Stomach (tissue), 8 donors: Measurements from ENCODE around the gene CCR5AS.
A peak's percentile ranks its signal among the peaks of the same experiment; 100 is the strongest.

Experiments used
- DNase-seq, 2 donors: peaks; one replicate each; pipeline versions ENCODE4 v3.0.0 to v3.0.0-alpha.2; 2013 to 2019
- H3K27ac ChIP-seq, 5 donors: fragments of 200-600 bp in 4 of 5; sonication (generic) in 4 of 5; one replicate each; pipeline ENCODE4 v1.5.1; 2013 to 2019; ENCODE audit warnings: mild to moderate bottlenecking in 1 of 5, moderate library complexity in 1 of 5
- H3K27me3 ChIP-seq, 3 donors: fragments of 200-600 bp; sonication (generic); one replicate each; pipeline ENCODE4 v1.5.1; 2017 to 2019; ENCODE audit warnings: mixed run types in 1 of 3
- H3K36me3 ChIP-seq, 4 donors: fragments of 200-600 bp; sonication (generic); 1 replicate in 3 of 4; 2 replicates in 1 of 4; pipeline ENCODE4 v1.5.1; 2016 to 2019
- H3K4me1 ChIP-seq, 4 donors: fragments of 200-600 bp; sonication (generic); one replicate each; pipeline ENCODE4 v1.5.1; 2016 to 2019
- H3K4me3 ChIP-seq, 4 donors: fragments of 200-600 bp; sonication (generic) in 3 of 4; one replicate each; pipeline ENCODE4 v1.5.1; 2016 to 2019; ENCODE audit warnings: mild to moderate bottlenecking in 1 of 4
- H3K9me3 ChIP-seq, 4 donors: fragments of 200-600 bp; sonication (generic); one replicate each; pipeline ENCODE4 v1.5.1; 2016 to 2019
- CTCF ChIP-seq, 7 experiments: fragments of 450-650 bp in 4 of 7; fragments of 200-600 bp in 3 of 7; sonication (generic) in 3 of 7; IDR thresholded peaks; one replicate each; pipeline ENCODE4 v1.5.1; 2016 to 2019; ENCODE audit warnings: antibody characterized with exemption in 7 of 7, control low read depth in 2 of 7, mild to moderate bottlenecking in 1 of 7
- EP300 ChIP-seq: sonication (generic); formaldehyde crosslinking; IDR thresholded peaks from one replicate; pipeline ENCODE4 v1.6.1; 2017; ENCODE audit warnings: antibody characterized with exemption
- POLR2A ChIP-seq, 4 donors: fragments of 450-650 bp; IDR thresholded peaks; one replicate each; pipeline ENCODE4 v1.6.1; 2016; ENCODE audit warnings: antibody characterized with exemption in 4 of 4, control low read depth in 2 of 4, mild to moderate bottlenecking in 1 of 4, moderate library complexity in 1 of 4
- POLR2AphosphoS5 ChIP-seq, 3 donors: sonication (generic); formaldehyde crosslinking; IDR thresholded peaks; one replicate each; pipeline ENCODE4 v1.6.1; 2016; ENCODE audit warnings: antibody characterized with exemption in 3 of 3
- WGBS, 5 donors: extraction: QIAGEN DNeasy Blood & Tissue Kit in 3 of 5; methylation state at CpG; one replicate each; pipeline versions ENCODE4 v1.1.5 to v1.1.7; 2013 to 2018; 5-methylcytosine and 5-hydroxymethylcytosine counted together
- intact Hi-C: fragments of 100-400 bp; cut with DNase I; formaldehyde crosslinking; loops from one replicate; pipeline ENCODE4 v1.15.1; 2023; ENCODE audit warnings: low total_unique reads
- donor health status: healthy with polysubstance abuse.
- donor health status: Bipolar disorder and iron deficiency.
- donor health status: healthy.

Gene CCR5AS

GRCh38 chr3:46365737-46366524 lies 40.9 kb downstream of the CCR5AS start:
- H3K36me3 ChIP-seq: no peaks in the 10 kb centered on the region
- DNase-seq: no peak
- TF ChIP-seq EP300 (no peak), POLR2AphosphoS5 (IDR thresholded peaks at IDR 0.05) (no peak), CTCF (IDR thresholded peaks at IDR 0.05) (no peak), POLR2A (IDR thresholded peaks at IDR 0.05) (no peak)
- no peaks in the 10 kb centered on the region for H3K9me3 ChIP-seq
- H3K4me3 ChIP-seq: no peak overlapping the region
- intact Hi-C loops: no loop called here
- H3K27ac ChIP-seq: no peak overlapping the region
- H3K27me3 ChIP-seq: no peaks in the 10 kb centered on the region
- WGBS, 5 donors: 87 to 98% (median 91%) methylated on average over 5 of the region's 5 CpGs
- peaks cover 0 to 13% (median 0%) of the 10 kb centered on the region in 4 donors for H3K4me1 ChIP-seq

GRCh38 chr3:46365041-46365440 lies 41.8 kb downstream of the CCR5AS start:
- H3K4me1 ChIP-seq: peaks cover 0 to 13% (median 0%) of the 10 kb centered on the region in 4 donors
- TF ChIP-seq CTCF (IDR thresholded peaks at IDR 0.05) (no peak), POLR2AphosphoS5 (IDR thresholded peaks at IDR 0.05) (no peak), POLR2A (IDR thresholded peaks at IDR 0.05) (no peak), EP300 (no peak)
- no peak for DNase-seq
- intact Hi-C loops: no loop called here
- no peaks in the 10 kb centered on the region for H3K9me3 ChIP-seq
- WGBS, 5 donors: 78 to 87% (median 86%) methylated on average over 4 of the region's 4 CpGs
- H3K4me3 ChIP-seq: no peak overlapping the region
- no peaks in the 10 kb centered on the region for H3K27me3 ChIP-seq
- no peak overlapping the region for H3K27ac ChIP-seq
- H3K36me3 ChIP-seq: no peaks in the 10 kb centered on the region

- TF ChIP-seq EP300: no peak
- TF ChIP-seq POLR2A (IDR thresholded peaks at IDR 0.05): no peak
- no peak for TF ChIP-seq CTCF (IDR thresholded peaks at IDR 0.05)
- TF ChIP-seq POLR2AphosphoS5 (IDR thresholded peaks at IDR 0.05): no peak
- H3K4me3 ChIP-seq: no peak overlapping the region
- no peaks in the 10 kb centered on the region for H3K9me3 ChIP-seq
- H3K27ac ChIP-seq: peak overlapping the region in 2 of 5 donors; percentile 22 to 47
- no peaks in the 10 kb centered on the region for H3K27me3 ChIP-seq
- peaks cover 0 to 13% (median 0%) of the 10 kb centered on the region in 4 donors for H3K4me1 ChIP-seq
- DNase-seq: no peak
- H3K36me3 ChIP-seq: no peaks in the 10 kb centered on the region
- 51 to 78% (median 74%) methylated on average over 8 of the region's 8 CpGs for WGBS, 5 donors
- intact Hi-C loops: no loop called here
Observed at GRCh38 chr3:46361408-46362283, 45.2 kb downstream of the CCR5AS start.

- 65 to 77% (median 73%) methylated on average over 6 of the region's 6 CpGs for WGBS, 5 donors
- H3K36me3 ChIP-seq: no peaks in the 10 kb centered on the region
- H3K9me3 ChIP-seq: no peaks in the 10 kb centered on the region
- DNase-seq: no peak
- intact Hi-C loops: no loop called here
- peaks cover 0 to 5% (median 0%) of the 10 kb centered on the region in 3 donors for H3K27me3 ChIP-seq
- H3K4me3 ChIP-seq: no peak overlapping the region
- peak overlapping the region in 1 of 5 donors; percentile 47 for H3K27ac ChIP-seq
- no peak for TF ChIP-seq EP300
- TF ChIP-seq POLR2A (IDR thresholded peaks at IDR 0.05): no peak
- TF ChIP-seq CTCF (IDR thresholded peaks at IDR 0.05): no peak
- no peak for TF ChIP-seq POLR2AphosphoS5 (IDR thresholded peaks at IDR 0.05)
- H3K4me1 ChIP-seq: peaks cover 0 to 13% (median 0%) of the 10 kb centered on the region in 4 donors
Observed at GRCh38 chr3:46360907-46361306, 46.0 kb downstream of the CCR5AS start.
